Prostate gland (tissue), 2 donors: ENCODE results near the gene SPATA2L.

ENCODE experiments used
- POLR2A ChIP-seq: fragments of 450-650 bp; IDR thresholded peaks from one replicate; pipeline ENCODE4 v1.6.1; 2016; ENCODE audit warnings: antibody characterized with exemption, mild to moderate bottlenecking
- TF ChIP-seq, protein P1 (sequence below), 4 experiments: fragments of 200-600 bp in 2 of 4; fragments of 450-650 bp in 2 of 4; sonication (generic) in 2 of 4; IDR thresholded peaks; 1 replicate in 3 of 4; 2 replicates in 1 of 4; pipeline ENCODE4 v1.5.1; 2016 to 2019; ENCODE audit warnings: antibody characterized with exemption in 4 of 4, mild to moderate bottlenecking in 2 of 4, moderate library complexity in 2 of 4

DNA sequence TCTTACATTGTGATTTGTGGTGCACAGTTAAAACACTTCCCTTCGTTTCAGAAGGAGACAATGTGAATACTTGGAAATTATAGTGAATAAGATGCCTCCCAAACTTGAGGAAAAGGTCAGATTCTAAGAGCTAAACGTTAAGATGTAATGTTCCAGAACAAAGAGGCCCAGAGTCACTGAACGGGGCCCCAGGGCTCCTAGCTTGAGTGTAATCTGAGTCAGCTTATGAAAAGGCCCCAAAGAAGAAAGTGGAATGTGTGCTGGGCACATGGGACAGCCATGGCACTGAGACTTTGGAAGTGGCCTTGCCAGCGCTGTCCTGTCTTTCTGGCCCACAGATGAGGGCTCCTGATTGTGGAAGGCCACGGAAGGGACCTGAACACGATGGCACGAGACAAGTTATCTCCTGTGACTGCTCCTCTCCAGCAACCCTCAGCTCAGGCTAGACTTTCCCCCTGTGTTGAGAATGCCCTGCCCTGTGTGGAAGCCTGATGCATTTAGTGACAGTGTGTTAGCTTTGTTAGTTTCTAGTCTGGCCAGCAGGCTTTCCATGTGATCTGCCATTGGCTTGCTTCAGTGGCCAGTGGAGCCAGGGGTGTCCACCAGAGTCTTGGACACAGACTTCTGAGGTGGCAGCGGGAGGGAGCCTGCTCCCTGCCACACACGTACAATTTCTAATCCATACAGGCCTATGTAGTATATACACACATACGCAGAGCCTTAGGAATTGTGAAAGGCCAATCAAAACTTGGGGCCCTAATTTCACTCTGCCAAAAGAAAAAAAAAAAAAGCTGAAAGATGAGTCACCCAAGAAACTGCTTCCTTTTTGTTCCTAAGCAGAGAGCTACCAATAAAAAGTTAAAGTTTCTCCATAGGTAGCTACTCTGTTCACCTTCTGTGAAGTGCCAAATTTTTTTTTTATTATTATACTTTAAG lies 30.7 kb downstream of the SPATA2L start:
- TF ChIP-seq, protein P1, sequence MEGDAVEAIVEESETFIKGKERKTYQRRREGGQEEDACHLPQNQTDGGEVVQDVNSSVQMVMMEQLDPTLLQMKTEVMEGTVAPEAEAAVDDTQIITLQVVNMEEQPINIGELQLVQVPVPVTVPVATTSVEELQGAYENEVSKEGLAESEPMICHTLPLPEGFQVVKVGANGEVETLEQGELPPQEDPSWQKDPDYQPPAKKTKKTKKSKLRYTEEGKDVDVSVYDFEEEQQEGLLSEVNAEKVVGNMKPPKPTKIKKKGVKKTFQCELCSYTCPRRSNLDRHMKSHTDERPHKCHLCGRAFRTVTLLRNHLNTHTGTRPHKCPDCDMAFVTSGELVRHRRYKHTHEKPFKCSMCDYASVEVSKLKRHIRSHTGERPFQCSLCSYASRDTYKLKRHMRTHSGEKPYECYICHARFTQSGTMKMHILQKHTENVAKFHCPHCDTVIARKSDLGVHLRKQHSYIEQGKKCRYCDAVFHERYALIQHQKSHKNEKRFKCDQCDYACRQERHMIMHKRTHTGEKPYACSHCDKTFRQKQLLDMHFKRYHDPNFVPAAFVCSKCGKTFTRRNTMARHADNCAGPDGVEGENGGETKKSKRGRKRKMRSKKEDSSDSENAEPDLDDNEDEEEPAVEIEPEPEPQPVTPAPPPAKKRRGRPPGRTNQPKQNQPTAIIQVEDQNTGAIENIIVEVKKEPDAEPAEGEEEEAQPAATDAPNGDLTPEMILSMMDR (IDR thresholded peaks at IDR 0.05) = no peak
- TF ChIP-seq POLR2A = no peak
